ENCODE measurements around the gene SLC38A2.
"Not testable (repeated sequence)": the region's sequence is repeated elsewhere in the genome, so short reads cannot be mapped to it uniquely, and the experiment has no call there.

SLC38A2 gene

DNA sequence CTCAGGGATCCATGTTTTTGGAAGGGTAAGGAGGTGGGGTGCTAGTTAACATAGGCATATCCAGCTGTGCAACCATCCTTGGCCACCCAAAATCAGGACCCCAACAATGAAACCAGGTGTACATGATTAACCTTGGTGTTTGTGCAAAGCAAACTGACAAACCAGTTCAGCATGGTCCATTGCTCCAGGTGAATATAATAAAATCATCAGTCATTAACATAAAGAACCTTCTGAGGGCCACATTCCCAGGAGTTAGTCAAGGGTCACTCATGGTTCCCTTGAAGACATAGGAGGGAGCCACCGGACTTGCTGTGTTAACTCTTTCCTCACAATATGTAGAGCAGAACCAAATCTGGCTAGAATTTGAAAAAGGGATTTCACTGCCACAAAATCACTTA lies 17.8 kb downstream of the SLC38A2 start:
- Histone ChIP-seq H3K4me1 (ENCODE audit: control insufficient read depth, insufficient read depth, low read length) (no peaks in the 10 kb centered on the region), H3K4me3 (ENCODE audit: insufficient read depth, low read depth, low read length) (no peak overlapping the region), H3K36me3 (ENCODE audit: control insufficient read depth, insufficient read depth, low read length) (peaks cover 10% of the 10 kb centered on the region), H3K27ac (ENCODE audit: insufficient read depth, low read depth, low read length, poor library complexity, severe bottlenecking) (no peak overlapping the region), H3K9me3 (ENCODE audit: control insufficient read depth, low read length) (no peaks in the 10 kb centered on the region), H3K27me3 (ENCODE audit: control insufficient read depth, insufficient read depth, low read length, poor library complexity, severe bottlenecking) (no peaks in the 10 kb centered on the region)
- WGBS, 2 experiments = 88 to 91% methylated on average over 1 of the region's 1 CpG

DNA sequence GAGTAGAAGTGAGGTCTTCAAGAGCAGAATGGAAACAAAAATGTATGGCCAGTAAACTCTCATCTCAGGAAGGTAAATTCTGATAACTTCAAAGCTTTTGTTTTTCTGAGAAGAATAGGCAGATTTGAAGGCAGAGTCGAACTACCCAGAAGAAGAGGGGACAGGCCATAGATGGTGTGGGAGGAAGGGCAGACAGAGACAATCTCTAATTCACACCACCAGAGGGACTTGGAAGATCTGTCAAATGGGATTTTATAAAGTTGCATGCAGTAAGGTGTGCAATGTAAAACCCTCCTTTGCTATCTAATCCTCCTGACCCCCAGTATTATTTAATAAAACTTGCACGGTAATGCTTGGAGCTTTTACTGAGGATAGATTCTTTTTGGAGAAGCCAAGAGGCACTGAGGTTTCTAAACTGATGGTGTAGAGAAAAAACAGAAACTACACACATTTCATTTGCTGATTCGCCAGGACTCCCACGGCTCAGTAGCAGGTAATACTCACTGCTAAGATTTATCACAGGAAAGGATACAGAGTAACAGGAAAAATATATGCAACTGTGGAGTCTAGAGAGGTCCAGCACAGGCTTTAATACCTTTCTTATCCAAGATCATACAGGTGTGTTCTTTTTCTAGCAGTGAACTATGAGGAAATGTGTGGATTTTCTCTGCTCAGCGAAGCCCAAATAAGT lies 18.3 kb downstream of the SLC38A2 start:
- WGBS, 2 experiments = 87 to 91% methylated on average over 5 of the region's 5 CpGs
- Histone ChIP-seq H3K27ac (ENCODE audit: insufficient read depth, low read depth, low read length, poor library complexity, severe bottlenecking) (no peak overlapping the region), H3K9me3 (ENCODE audit: control insufficient read depth, low read length) (no peaks in the 10 kb centered on the region), H3K27me3 (ENCODE audit: control insufficient read depth, insufficient read depth, low read length, poor library complexity, severe bottlenecking) (no peaks in the 10 kb centered on the region), H3K36me3 (ENCODE audit: control insufficient read depth, insufficient read depth, low read length) (peaks cover 4% of the 10 kb centered on the region), H3K4me3 (ENCODE audit: insufficient read depth, low read depth, low read length) (no peak overlapping the region), H3K4me1 (ENCODE audit: control insufficient read depth, insufficient read depth, low read length) (no peaks in the 10 kb centered on the region)

GRCh38 chr12:46351886-46352650 lies 20.5 kb downstream of the SLC38A2 start:
- H3K36me3 ChIP-seq (ENCODE audit: control insufficient read depth, insufficient read depth, low read length) = no peaks in the 10 kb centered on the region
- H3K4me3 ChIP-seq (ENCODE audit: insufficient read depth, low read depth, low read length) = no peak overlapping the region
- H3K27me3 ChIP-seq (ENCODE audit: control insufficient read depth, insufficient read depth, low read length, poor library complexity, severe bottlenecking) = no peaks in the 10 kb centered on the region
- 83 to 88% methylated on average over 1 to 2 of the region's 2 CpGs for WGBS, 2 experiments
- H3K27ac ChIP-seq (ENCODE audit: insufficient read depth, low read depth, low read length, poor library complexity, severe bottlenecking) = no peak overlapping the region
- H3K4me1 ChIP-seq (ENCODE audit: control insufficient read depth, insufficient read depth, low read length) = no peaks in the 10 kb centered on the region
- H3K9me3 ChIP-seq (ENCODE audit: control insufficient read depth, low read length) = no peaks in the 10 kb centered on the region

DNA sequence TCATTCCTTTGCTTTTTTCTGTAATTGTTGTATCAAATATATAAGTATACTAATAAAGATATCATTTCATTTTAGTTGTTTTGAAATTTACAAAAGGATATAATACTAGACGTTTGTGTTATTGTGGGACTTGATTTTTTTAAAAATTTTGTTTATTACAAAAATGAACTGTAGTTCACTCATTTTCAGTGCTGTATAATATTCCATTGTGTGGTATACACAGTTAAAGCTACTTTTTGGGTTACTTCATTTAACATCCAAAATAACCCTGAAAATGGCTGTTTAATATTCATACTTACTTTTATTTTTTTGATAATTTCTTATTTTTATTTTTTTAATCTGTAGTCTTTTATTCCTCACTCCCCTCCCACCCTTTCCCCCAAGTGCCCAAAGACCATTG lies 21.4 kb downstream of the SLC38A2 start:
- no peaks in the 10 kb centered on the region for H3K36me3 ChIP-seq (ENCODE audit: control insufficient read depth, insufficient read depth, low read length)
- H3K27me3 ChIP-seq (ENCODE audit: control insufficient read depth, insufficient read depth, low read length, poor library complexity, severe bottlenecking) = no peaks in the 10 kb centered on the region
- no peak overlapping the region for H3K4me3 ChIP-seq (ENCODE audit: insufficient read depth, low read depth, low read length)
- no CpG with 5 or more reads among the region's 1 CpG for WGBS, 2 experiments
- no peak overlapping the region for H3K27ac ChIP-seq (ENCODE audit: insufficient read depth, low read depth, low read length, poor library complexity, severe bottlenecking)
- no peaks in the 10 kb centered on the region for H3K9me3 ChIP-seq (ENCODE audit: control insufficient read depth, low read length)
- no peaks in the 10 kb centered on the region for H3K4me1 ChIP-seq (ENCODE audit: control insufficient read depth, insufficient read depth, low read length)

DNA sequence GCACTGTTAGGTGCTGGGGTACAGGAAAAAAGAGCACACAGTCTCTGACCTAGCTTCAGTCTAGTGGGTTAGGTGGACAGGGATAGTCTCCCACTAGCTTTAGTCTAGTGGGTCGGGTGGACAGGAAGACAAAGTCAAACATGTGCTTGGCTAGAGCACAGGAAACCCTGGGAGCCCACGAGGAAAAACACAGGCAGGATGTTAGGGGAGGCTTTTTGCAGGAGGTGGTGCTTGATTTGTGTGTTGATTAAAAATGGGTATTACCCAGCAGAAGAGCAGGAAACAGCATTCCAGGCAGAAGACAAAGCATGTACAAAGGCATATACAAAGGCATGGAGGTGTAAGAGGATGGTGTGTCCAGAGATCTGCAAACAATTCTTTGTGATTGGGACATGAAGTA lies 23.3 kb downstream of the SLC38A2 start:
- 84 to 88% methylated on average over 2 of the region's 2 CpGs for WGBS, 2 experiments
- no peak overlapping the region for H3K4me3 ChIP-seq (ENCODE audit: insufficient read depth, low read depth, low read length)
- H3K9me3 ChIP-seq (ENCODE audit: control insufficient read depth, low read length) = no peaks in the 10 kb centered on the region
- no peaks in the 10 kb centered on the region for H3K36me3 ChIP-seq (ENCODE audit: control insufficient read depth, insufficient read depth, low read length)
- H3K27ac ChIP-seq (ENCODE audit: insufficient read depth, low read depth, low read length, poor library complexity, severe bottlenecking) = no peak overlapping the region
- H3K27me3 ChIP-seq (ENCODE audit: control insufficient read depth, insufficient read depth, low read length, poor library complexity, severe bottlenecking) = no peaks in the 10 kb centered on the region
- no peaks in the 10 kb centered on the region for H3K4me1 ChIP-seq (ENCODE audit: control insufficient read depth, insufficient read depth, low read length)

DNA sequence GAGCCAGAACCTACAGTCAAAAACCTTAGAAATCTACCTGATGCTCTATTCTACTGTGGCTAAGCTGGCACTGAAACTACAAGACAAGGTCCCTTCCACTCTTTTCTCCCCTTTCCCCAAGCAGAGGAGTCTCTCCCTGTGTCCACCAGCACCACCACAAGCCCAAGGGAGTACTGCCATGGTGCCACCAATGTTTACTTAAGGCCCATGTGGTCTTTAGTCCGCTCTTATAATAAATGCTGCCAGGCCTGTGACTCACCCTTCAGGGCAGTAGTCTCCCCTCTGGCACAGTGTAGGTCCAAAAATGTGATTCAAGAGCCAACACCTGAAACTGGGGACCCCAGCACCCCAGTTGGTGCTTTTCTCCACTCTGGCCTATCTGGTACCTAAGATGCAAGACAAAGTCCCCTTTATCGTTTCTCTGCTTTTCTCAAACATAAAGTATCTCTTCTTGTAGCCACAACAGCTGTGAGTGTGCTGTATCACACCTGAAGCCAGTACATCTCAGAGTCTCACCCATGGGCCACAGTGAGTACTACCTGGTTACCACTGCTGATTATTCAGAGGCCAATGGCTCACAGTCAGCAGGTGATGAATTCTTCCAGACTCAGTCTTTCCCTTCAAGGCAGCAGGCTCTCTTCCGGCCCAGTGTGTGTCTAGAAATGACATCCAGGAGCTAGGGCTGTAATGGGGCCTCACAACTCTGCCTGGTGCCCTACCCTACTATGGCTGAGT lies 29.3 kb downstream of the SLC38A2 start:
- WGBS, 2 experiments = 92% methylated on average over 3 of the region's 3 CpGs
- no peaks in the 10 kb centered on the region for H3K36me3 ChIP-seq (ENCODE audit: control insufficient read depth, insufficient read depth, low read length)
- no peak overlapping the region for H3K4me3 ChIP-seq (ENCODE audit: insufficient read depth, low read depth, low read length)
- no peaks in the 10 kb centered on the region for H3K9me3 ChIP-seq (ENCODE audit: control insufficient read depth, low read length)
- no peaks in the 10 kb centered on the region for H3K27me3 ChIP-seq (ENCODE audit: control insufficient read depth, insufficient read depth, low read length, poor library complexity, severe bottlenecking)
- H3K27ac ChIP-seq (ENCODE audit: insufficient read depth, low read depth, low read length, poor library complexity, severe bottlenecking) = no peak overlapping the region
- no peaks in the 10 kb centered on the region for H3K4me1 ChIP-seq (ENCODE audit: control insufficient read depth, insufficient read depth, low read length)

- no peaks in the 10 kb centered on the region for H3K36me3 ChIP-seq (ENCODE audit: control insufficient read depth, insufficient read depth, low read length)
- WGBS, 2 experiments = 71 to 76% methylated on average over 3 of the region's 3 CpGs
- H3K9me3 ChIP-seq (ENCODE audit: control insufficient read depth, low read length) = no peaks in the 10 kb centered on the region
- H3K4me3 ChIP-seq (ENCODE audit: insufficient read depth, low read depth, low read length) = no peak overlapping the region
- H3K4me1 ChIP-seq (ENCODE audit: control insufficient read depth, insufficient read depth, low read length) = no peaks in the 10 kb centered on the region
- H3K27me3 ChIP-seq (ENCODE audit: control insufficient read depth, insufficient read depth, low read length, poor library complexity, severe bottlenecking) = no peaks in the 10 kb centered on the region
- no peak overlapping the region for H3K27ac ChIP-seq (ENCODE audit: insufficient read depth, low read depth, low read length, poor library complexity, severe bottlenecking)
Measured at GRCh38 chr12:46342562-46343033, 30.0 kb downstream of the SLC38A2 start.

- Histone ChIP-seq H3K27me3 (ENCODE audit: control insufficient read depth, insufficient read depth, low read length, poor library complexity, severe bottlenecking) (no peaks in the 10 kb centered on the region), H3K27ac (ENCODE audit: insufficient read depth, low read depth, low read length, poor library complexity, severe bottlenecking) (no peak overlapping the region), H3K4me3 (ENCODE audit: insufficient read depth, low read depth, low read length) (no peak overlapping the region), H3K9me3 (ENCODE audit: control insufficient read depth, low read length) (no peaks in the 10 kb centered on the region), H3K4me1 (ENCODE audit: control insufficient read depth, insufficient read depth, low read length) (no peaks in the 10 kb centered on the region), H3K36me3 (ENCODE audit: control insufficient read depth, insufficient read depth, low read length) (no peaks in the 10 kb centered on the region)
Measured at GRCh38 chr12:46339051-46339450, 33.5 kb downstream of the SLC38A2 start.

DNA sequence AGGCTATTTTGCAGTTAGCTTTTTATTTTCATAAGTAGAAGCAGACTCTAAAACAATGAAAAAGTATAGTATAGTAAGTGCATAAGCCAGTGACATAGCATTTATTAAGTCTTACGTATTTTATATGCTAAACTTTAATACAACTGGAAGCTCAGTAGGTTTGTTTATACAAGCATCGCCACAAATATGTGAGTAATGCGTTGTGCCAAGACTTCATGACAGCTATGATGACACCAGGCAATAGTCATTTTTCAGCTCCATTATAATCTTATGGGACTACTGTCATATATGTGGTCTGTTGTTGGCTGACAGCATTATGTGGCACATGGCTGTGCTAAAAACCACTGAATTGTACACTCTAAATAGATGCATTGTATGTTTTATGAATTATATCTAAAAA lies 40.3 kb downstream of the SLC38A2 start:
- WGBS, 2 experiments = 97% methylated on average over 3 of the region's 3 CpGs
- H3K27me3 ChIP-seq (ENCODE audit: control insufficient read depth, insufficient read depth, low read length, poor library complexity, severe bottlenecking) = no peaks in the 10 kb centered on the region
- H3K4me3 ChIP-seq (ENCODE audit: insufficient read depth, low read depth, low read length) = no peak overlapping the region
- no peaks in the 10 kb centered on the region for H3K36me3 ChIP-seq (ENCODE audit: control insufficient read depth, insufficient read depth, low read length)
- H3K27ac ChIP-seq (ENCODE audit: insufficient read depth, low read depth, low read length, poor library complexity, severe bottlenecking) = no peak overlapping the region
- no peaks in the 10 kb centered on the region for H3K4me1 ChIP-seq (ENCODE audit: control insufficient read depth, insufficient read depth, low read length)
- no peaks in the 10 kb centered on the region for H3K9me3 ChIP-seq (ENCODE audit: control insufficient read depth, low read length)

GRCh38 chr12:46325075-46325474 lies 47.5 kb downstream of the SLC38A2 start:
- H3K4me3 ChIP-seq (ENCODE audit: insufficient read depth, low read depth, low read length); H3K9me3 ChIP-seq (ENCODE audit: control insufficient read depth, low read length); H3K27ac ChIP-seq (ENCODE audit: insufficient read depth, low read depth, low read length, poor library complexity, severe bottlenecking); H3K27me3 ChIP-seq (ENCODE audit: control insufficient read depth, insufficient read depth, low read length, poor library complexity, severe bottlenecking); H3K36me3 ChIP-seq (ENCODE audit: control insufficient read depth, insufficient read depth, low read length); H3K4me1 ChIP-seq (ENCODE audit: control insufficient read depth, insufficient read depth, low read length): not testable (repeated sequence)
- WGBS, 2 experiments = 94 to 98% methylated on average over 5 of the region's 5 CpGs

Data from ectodermal cell (in vitro differentiated cells).